Activated effector memory CD4-positive, alpha-beta T cell treated with anti-CD3 and anti-CD28 coated beads, Interleukin-2, amount 50 U/mL, for 16 hours (primary cell): ENCODE results near the gene PKD1.

Experiments
- DNase-seq: peaks from one replicate; pipeline ENCODE4 v3.0.0-alpha.2; 2020

The PKD1 gene

DNA sequence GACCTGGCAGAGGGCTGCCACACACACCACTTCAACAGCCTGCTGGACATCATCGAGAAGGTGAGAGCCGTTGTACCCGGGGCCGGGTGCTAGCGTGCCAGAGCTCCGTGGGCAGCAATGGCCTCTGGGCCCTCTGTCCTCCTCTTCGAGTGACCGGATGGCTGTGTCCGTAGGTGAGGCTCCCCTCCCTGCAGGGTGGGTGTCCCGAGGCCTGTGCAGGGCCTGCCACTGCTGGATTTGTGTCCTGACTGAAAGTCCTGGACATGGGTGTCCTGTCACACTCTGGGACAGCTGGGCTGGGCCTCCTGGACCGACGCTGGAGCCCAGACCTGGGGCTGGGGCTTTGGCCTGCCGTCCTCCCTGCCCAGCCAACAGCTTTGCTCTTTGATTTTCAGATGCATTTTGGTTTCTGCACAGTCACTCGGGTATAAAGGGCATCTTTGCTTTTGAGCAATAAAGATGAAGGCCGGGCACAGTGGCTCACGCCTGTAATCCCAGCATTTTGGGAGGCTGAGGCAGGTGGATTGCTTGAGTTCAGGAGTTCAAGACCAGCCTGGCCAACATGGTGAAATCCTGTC, 71.2 kb downstream of the PKD1 start:
- DNase-seq: no peak

DNA sequence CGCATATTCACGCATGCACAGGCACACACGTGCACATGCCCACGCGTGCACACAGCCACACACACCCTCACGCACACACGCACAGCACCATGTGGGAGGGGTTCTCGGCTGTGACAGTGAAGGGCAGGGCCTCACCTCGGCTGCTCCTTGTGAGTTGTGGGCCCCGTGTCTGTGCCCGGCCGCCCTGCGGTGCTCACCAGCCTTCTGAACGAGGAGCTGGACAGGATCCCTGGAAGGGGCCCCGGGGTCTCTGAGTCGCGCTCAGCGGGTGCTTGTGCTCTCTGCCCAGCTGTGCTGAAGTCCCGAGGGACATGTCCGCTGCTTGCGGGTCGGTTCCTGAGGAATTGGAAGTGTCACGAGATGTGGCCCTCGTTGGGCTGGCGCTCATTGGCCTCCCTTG, 71.8 kb downstream of the PKD1 start:
- no peak for DNase-seq

DNA sequence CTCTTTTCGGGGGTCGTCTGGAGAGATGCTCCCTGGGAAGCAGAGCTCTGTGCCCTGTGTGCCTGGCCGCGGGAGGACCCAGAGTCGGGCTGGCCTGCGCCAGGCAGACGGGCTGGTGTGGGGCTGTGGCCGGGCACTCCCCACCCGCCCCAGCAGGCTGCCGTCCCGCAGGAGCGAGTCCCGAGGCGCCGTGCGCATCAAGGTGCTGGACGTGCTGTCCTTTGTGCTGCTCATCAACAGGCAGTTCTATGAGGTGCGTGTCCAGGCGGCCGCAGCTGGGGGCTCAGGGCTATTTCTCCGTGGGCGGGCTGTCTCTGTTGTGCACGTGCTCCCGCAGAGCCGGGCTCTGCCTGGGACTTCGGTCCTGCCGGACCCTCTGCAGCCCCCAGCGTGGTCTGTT, 72.9 kb downstream of the PKD1 start:
- no peak for DNase-seq

DNA sequence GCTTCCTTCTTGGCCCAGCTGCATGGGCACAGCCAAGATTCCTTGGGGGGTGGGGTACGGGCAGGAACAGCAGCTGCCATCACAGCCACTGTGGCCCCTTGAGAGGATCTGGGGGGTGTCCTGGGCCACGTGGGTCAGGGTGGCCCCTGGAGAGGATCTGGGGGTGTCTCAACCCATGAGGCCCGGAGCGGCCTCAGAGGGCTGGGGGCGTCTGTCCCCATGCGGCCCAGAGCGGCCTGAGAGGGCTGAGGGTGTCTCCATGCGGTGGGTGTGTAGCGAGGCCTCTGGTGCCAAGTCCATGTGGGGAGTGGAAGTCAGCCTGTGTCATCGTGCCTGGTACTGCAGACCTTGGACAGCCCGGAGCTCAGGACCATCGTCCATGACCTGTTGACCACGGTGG, 74.2 kb downstream of the PKD1 start:
- no peak for DNase-seq

DNA sequence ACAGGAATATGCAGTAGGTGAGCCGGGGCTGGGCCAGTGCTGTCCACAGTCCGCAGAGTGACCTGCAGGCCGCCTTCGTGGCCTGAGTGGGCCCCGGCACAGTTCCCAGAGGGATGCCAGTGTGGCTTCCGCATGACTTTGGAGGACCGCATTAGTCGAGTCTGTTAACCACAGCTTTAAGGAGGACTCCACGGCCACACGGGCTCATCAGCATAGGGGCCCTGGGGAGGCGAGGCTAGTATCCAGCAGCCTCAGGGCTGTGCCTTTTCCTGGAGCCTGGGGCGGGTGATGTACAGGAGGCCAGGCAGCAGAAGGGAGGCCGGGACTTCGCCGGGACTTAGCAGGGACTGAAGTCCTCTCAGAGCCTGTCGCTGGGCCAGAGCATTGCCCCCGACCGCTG, 74.7 kb downstream of the PKD1 start:
- DNase-seq: no peak

DNA sequence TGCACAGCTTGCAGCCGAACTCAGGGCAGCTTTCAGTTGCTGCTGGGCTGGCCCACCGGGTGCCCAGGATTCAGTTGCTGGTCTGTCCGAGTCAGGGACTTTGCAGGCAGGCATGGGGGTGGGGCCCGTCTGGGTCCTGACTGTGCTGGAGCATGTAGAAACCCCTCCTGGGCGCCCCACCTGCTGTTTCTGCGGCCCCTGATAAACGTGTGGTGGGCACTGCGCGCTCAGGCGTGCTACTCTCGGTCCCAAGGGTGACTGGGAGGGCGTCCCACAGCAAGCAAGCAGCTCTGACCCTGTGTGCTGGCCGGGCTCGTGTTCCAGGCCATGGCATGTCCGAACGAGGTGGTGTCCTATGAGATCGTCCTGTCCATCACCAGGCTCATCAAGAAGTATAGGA, 75.4 kb downstream of the PKD1 start:
- no peak for DNase-seq

DNA sequence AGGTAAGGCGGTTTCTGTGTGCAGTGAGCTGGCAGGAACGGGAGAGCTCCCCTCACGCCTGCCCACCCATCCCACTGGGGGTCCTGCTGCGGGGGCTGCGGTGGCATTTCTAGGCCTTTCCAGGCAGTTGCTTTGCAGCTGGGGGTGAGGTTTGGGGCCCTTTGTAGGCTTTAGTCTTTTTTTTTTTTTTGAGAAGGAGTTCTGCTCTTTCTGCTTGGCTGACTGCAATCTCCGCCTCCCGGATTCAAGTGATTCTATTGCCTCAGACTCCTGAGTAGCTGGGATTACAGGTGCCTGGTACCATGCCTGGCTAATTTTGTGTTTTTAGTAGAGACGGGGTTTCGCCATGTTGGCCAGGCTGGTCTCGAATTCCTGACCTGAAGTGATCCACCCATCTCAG, 76.8 kb downstream of the PKD1 start:
- DNase-seq: no peak

DNA sequence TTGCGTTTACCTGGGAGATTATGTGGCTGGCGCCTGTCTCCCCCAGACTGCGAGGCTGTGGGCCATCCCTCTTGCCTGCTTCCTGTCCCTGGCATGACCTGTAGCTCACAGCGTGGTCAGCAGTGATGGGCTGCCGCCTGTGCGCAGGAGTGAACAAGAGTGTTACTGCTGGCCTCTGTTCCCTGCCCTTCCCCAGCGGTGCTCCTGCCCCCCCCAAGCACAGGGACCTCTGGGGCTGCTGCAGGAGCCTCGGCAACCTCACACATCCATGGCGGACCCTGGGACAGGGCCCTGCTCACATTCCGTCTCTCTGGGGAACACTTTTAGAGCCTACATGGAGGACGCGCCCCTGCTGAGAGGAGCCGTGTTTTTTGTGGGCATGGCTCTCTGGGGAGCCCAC, 77.3 kb downstream of the PKD1 start:
- no peak for DNase-seq

DNA sequence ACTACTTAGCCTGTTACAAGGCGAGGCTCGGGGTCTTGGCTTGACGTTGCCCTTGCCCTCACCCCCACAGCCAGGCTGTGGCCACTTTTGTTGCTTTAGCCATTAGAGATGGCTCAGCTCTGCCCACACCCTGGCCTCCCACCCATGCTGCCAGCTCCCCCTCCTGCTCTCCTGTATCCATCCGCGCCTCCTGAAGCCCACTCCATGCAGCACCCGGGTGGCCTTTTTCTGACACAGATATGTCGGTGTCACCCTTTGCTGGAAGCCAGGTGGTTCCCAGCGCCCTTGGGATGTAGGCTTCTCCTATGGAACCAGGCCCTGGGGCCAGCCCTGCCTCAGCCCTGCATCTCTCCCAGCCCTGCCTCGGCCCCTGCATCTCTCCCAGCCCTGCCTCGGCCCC, 78.3 kb downstream of the PKD1 start:
- no peak for DNase-seq

DNA sequence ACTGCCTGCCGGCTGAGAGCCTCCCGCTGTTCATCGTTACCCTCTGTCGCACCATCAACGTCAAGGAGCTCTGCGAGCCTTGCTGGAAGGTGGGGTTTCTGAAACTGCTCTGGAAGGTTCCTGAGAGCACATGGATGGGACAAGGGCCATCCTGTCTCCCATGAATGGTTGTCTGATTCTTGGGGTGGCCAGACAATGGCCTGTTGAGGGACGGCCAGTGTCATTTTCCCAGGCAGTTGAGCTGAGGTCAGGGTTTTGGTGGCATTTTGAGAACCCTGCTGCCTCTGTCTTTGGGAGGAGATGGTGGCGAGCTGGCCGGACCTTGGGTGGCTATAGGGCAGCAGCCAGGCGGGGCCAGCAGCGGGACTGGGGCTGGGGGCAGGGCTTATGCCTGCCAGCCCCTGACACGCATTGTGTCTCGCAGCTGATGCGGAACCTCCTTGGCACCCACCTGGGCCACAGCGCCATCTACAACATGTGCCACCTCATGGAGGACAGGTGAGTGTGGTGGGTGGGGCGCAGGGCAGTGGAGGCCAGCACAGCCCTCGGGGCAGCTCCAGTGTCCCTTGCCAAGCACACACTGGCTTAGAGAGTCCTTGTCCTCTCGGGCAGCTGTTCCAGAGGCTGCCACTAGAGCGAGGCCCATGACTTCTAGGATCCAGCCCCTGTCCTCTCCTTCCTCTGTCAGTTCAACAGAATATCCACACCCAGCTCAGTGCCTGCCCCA, 78.9 kb downstream of the PKD1 start:
- DNase-seq: no peak

DNA sequence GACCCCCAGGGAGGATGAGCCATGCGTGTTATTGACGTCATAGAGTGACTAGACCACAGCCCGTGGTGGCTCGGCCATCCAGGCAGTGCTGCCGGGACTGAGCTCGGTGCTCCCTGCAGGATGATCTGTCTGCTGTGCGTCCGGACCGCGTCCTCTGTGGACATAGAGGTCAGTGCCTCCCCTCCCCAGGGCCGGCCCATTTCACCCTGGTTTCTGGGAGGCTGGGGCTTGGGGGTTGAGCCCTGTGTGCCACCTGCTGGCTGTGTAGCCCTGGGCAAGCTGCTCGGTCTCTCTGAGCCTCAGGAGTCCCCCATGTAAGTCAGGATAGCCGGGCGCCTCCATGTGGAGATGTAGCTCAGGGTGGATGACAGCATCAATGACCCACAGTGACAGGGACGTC, 79.6 kb downstream of the PKD1 start:
- DNase-seq: no peak

DNA sequence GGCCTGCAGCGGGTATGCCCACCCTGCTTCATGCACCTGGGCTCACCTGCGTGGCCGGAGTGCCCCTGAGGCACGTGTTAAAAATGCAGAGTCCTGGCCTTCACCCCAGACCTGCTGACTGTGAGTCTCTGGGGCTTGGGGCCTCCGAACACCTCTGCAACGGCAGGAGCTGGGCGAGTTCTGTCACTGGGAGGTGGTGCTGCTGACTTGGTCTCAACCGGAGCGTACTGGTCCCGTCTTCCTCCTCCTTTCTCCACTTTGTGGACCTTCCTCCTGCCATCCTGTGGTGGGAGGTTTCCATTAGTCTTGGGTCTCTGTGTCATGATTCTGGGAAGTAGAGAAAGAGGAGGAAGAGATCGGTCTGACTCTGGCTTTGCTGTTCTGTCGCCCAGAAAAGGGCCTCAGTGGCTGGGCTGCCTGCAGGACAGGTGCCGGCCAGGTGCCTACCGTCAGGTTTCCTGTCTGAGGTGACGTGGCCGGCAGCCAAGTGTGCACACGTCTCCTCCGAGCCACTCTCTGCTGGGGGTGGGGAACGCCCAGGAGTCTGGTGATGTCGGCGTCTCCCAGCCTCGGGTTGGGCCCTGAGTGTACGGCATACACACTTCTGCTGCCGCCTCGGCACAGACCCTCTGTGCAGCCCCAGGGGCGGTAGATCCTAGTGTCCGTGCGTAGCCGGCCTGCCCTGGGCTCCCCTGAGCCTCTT, 81.0 kb downstream of the PKD1 start:
- no peak for DNase-seq

DNA sequence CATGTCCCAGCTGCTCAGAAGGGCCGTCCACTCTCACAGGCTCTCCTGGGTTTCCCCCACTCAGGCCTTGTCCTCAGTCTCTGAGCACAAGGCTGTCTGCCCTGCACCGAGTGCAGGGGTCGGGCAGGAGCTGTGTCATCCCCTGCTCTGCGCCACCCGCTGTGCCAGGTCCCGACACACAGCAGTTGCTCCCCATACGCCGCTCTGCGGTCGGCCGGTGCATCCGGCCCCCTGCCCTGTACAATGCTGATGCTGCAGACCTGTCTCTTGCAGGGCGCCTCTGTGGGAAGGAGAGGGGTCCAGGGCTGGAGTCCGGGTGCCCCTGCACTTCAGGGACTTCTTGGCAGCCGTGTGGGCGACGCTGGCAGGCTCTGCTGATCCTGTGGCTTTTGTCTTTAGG, 81.8 kb downstream of the PKD1 start:
- DNase-seq: no peak

DNA sequence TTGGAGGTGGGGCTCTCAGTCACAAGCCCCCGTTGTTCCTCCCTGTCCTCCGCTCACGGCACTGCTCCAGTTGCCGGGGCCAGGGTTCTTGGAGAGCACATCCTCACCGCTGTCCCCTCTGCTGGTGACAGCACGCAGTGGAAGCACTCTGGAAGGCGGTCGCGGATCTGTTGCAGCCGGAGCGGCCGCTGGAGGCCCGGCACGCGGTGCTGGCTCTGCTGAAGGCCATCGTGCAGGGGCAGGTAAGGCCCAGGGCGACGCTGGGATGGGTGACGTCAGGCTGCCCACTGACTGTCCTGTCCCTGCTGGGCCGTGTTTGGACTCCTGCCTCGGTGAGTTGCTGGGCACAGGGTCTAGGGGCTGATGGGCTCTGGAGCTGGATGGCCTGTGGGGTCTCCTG, 82.5 kb downstream of the PKD1 start:
- no peak for DNase-seq

DNA sequence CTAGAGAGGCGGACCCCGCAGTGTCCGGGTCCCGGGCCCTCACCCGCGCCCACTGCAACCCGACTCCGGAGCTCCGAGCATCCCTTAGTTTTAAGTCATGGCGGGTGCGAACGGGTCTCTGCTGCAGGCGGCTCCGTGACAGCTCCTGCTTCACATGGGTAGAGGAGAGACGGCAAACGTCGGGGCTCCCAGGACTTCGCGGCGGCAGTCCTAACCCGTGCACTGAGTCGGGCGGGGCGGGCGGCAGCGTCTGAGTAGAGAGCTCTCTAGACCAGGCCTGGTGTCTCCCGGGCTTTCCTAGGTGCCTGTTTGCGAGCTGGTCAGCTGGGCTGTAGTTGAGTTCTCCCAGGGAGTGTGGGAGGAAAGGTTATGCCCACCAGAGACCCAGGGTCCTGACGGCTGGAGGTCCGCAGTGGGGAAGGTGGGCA, 87.6 kb downstream of the PKD1 start:
- DNase-seq: no peak

DNA sequence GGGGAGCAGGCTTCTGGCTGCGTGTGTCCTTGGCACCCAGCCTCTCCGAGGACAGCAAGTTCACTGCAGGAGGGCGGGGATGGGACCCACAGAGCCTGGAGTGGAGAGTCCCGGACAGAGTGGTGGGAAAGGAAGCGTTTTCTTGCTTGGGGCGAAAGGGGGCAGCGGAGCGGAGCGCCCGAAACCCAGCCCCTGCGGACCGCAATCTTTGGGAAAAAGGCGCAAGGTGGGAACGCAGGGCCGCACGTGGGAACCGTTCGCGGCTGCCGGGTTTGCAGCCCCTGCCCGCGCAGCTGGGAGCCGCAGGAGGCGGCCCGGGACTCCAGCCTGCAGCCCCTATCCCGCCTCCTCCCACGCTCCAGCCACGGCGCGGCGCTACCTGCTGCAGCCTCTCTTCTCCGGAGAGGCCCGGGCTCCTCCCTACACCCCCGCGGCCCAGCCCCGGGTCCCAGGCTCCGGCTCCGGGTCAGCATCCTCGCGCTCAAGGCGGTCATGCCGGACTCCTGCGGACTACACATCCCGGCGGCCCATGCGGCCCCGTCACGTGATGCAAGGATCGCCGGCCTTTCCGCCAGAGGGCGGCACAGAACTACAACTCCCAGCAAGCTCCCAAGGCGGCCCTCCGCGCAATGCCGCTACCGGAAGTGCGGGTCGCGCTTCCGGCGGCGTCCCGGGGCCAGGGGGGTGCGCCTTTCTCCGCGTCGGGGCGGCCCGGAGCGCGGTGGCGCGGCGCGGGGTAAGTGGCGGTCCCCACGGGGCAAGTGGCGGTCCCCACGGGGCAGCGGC, 88.2 kb downstream of the PKD1 start, which contains the start of the genes NTHL1 and TSC2:
NTHL1 (minus strand) TSS at position 505 of the 786 bp plus-strand sequence; CDS start at position 494, 11 bp downstream.
TSC2 (plus strand) TSS at position 656 of the 786 bp plus-strand sequence. CDS start 631 bp downstream, outside the sequence.
- peak; percentile 98 for DNase-seq

DNA sequence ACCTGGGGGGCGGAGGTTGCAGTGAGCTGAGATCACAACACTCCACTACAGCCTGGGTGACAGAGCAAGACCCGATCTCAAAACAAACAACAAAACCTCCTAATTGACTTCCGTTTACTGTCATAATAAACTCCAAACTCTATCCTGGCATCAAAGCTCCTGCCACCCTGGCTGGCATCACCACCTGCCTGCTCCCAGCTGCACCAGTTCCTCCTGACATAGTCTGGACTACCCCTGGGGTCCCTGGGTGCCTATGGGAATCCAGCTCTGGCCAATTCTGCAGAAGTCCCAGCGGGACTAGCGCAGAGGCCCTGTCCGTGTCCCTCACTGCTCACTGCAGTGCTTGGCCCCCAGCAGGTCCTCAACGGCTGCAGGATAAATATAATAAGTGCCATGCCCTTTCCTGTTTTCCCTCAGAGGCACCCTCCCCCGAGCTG, 88.8 kb downstream of the PKD1 start:
- DNase-seq: no peak

DNA sequence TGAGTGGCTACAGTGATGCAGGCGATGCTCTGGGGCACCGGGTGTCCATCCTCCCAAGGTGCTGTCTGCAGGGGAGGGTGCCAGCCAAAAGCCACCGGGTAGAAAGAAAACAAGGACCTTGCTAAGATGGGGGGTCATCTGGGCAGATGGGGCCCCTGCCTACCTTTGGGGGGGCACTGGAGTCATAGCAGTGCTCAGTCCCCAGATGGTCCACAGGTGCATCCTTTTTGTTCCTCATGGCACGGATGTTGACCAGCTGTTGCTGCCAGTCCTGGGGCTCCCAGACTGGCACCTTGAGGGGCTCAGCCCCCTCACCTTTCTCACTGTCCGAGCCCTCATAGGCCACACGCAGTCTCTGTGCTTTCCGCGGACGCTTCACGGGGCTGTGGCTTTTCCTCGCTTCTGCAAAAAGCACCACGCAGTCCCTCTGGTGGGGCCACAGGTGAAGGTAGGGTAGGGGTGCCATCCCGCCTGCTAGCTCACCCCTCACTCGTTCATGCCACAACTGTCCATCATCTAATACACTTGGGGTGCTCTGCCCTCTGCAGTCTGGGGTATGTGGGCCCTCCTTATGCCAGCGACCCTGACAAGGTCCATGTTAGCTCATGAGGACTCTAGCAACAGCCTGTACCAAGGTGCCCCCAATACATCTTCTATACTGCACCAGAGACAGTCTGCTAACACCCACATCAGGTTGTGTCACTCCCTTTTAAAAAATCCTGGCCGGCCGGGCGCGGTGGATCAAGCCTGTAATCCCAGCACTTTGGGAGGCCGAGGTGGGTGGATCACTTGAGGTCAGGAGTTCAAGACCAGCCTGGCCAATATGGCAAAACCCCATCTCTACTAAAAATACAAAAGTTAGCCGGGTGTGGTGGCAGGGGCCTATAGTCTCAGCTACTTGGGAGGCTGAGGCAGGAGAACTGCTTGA, 89.5 kb downstream of the PKD1 start:
- DNase-seq: no peak

DNA sequence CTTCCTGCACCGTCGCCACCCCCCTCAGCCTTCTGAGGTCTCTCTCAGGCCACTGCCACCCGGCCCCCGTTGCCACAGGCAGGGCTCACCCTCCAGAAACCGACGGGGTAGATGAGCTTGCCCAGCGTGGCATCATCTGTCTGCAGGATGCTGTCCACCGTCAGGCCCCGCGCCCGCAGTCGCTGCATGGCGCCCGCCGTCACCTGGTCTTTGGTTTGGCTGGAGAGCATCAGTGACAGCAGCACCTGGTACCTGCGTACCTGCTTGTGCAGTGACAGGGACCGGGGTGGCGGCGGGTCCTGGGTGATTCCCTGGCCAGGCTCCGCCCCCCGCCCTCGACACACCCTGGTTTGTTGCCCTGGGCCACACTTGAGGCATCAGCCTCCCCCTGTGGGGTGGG, 91.2 kb downstream of the PKD1 start:
- no peak for DNase-seq

DNA sequence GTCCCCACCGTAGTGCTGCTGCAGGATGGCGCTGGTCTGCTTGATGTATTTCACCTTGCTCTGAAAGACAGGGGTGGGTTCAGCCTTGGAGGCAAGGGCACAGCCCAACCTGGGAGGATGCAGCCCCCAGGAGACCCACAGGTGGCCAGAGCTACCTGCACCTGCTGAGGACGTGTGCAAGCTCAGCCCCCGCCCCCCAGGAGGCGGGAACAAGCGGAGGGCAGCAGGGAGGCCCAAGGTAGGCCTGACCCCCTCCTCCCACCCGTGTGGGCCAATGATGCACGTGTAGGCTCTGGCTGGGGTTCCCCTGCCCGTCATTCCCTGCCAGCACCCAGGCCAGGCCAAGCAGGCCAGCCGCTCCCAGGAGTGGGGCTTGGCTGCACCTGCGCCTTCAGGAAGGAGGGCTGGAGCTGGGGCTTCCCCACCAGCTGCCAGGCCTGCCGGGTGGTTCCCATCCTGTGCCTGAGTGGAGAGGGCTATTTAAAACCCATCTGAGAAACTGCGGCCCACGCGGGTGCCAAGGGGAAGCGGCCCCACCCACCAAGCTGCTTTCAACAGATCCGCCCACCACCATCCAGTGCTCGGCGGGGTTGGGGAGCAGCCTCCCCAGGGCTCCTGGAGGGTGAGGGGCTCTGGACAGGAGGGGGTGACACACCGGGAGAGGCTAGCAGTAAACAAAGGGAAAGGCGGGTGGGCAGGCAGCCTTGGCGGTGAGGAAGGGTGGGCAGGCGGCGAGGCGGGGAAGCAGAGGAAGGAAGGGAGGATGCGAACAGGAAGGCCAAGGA, 91.8 kb downstream of the PKD1 start:
- no peak for DNase-seq

DNA sequence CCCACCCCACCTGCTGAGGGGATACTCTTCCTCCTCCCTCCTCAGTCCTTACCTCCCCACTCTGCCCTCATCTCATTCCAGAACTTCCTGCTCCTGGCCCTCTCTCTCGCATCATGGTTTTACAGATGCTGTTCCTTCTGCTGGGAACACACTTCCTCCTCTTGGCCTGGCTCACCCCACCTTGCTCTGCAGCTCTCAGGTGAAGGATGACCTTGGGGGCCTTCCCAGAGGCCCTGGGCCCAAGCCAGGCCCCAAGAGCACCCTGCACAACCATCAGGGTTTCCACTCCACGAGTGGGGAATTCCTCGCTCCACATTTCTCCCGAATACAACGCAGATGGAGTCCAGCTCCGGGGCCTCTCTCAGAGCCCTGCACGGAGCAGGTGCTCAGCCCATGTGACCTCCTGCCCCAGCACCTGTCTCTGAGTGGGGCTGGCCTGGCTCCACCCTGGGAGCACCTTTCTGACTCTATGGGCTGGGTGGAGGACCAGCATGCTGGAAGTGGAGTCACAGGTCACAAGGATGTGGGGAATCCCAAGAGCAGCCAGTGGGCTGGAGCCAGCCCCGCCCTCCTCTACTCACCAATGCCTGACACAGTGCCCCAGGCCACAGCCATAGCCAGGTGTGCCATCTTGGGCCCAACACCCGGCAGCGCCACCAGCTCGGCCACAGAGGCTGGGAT, 92.6 kb downstream of the PKD1 start:
- DNase-seq: no peak
